ENCODE results near the gene ADSS1. TPM values are rescaled to one million over a fixed set of nuclear protein-coding genes. Genes with fewer than 3 reads are reported as not detected.

The ADSS1 gene
- total and polyA plus RNA-seq, 10 donors = 2.7 to 11.7 (median 5.1) TPM

- Histone ChIP-seq H3K36me3 (peaks cover 0 to 97% (median 33%) of the 10 kb centered on the region in 6 donors), H3K27me3 (replicated peaks in 1 of 7) (no peaks in the 10 kb centered on the region), H3K9me3 (no peaks in the 10 kb centered on the region), H3K27ac (no peak overlapping the region), H3K4me1 (peaks cover 0 to 23% (median 8%) of the 10 kb centered on the region in 6 donors), H3K4me3 (no peak overlapping the region)
- no peak for DNase-seq
- TF ChIP-seq POLR2AphosphoS5 (IDR thresholded peaks at IDR 0.05) = peak in 1 of 3 donors; percentile 14
- no peak for TF ChIP-seq CTCF (IDR thresholded peaks at IDR 0.05 in 8 of 11, conservative IDR thresholded peaks at IDR 0.05 in 3 of 11)
- TF ChIP-seq POLR2A (IDR thresholded peaks at IDR 0.05) = no peak
- whole genome bisulfite sequencing, 5 donors = 86 to 93% (median 91%) methylated on average over 27 to 32 of the region's 32 CpGs
- intact Hi-C loops (cut with DNase I; ENCODE audit: low total_unique reads) = no loop called here
Measured at GRCh38 chr14:104779776-104780512, 55.9 kb downstream of the ADSS1 start.

- DNase-seq = no peak
- no peaks in the 10 kb centered on the region for H3K27me3 ChIP-seq (replicated peaks in 1 of 7)
- TF ChIP-seq CTCF (IDR thresholded peaks at IDR 0.05 in 8 of 11, conservative IDR thresholded peaks at IDR 0.05 in 3 of 11) (no peak), POLR2A (IDR thresholded peaks at IDR 0.05) (no peak), POLR2AphosphoS5 (IDR thresholded peaks at IDR 0.05) (no peak)
- peaks cover 0 to 29% (median 13%) of the 10 kb centered on the region in 6 donors for H3K4me1 ChIP-seq
- no peak overlapping the region for H3K27ac ChIP-seq
- H3K9me3 ChIP-seq = no peaks in the 10 kb centered on the region
- peaks cover 0 to 97% (median 26%) of the 10 kb centered on the region in 6 donors for H3K36me3 ChIP-seq
- H3K4me3 ChIP-seq = no peak overlapping the region
- intact Hi-C loops (cut with DNase I; ENCODE audit: low total_unique reads) = no loop called here
- WGBS, 5 donors = 87 to 96% (median 93%) methylated on average over 12 to 24 of the region's 24 CpGs
Measured at GRCh38 chr14:104780513-104781030, 56.5 kb downstream of the ADSS1 start.

- H3K9me3 ChIP-seq = no peaks in the 10 kb centered on the region
- H3K4me3 ChIP-seq = no peak overlapping the region
- WGBS, 5 donors = 83 to 92% (median 89%) methylated on average over 15 to 20 of the region's 20 CpGs
- TF ChIP-seq POLR2AphosphoS5 (IDR thresholded peaks at IDR 0.05) (peak in 1 of 3 donors; percentile 9), CTCF (IDR thresholded peaks at IDR 0.05 in 8 of 11, conservative IDR thresholded peaks at IDR 0.05 in 3 of 11) (no peak)
- no peak for DNase-seq
- H3K36me3 ChIP-seq = peaks cover 0 to 93% (median 22%) of the 10 kb centered on the region in 6 donors
- no peaks in the 10 kb centered on the region for H3K27me3 ChIP-seq (replicated peaks in 1 of 7)
- intact Hi-C loops (cut with DNase I; ENCODE audit: low total_unique reads) = no loop called here
- no peak overlapping the region for H3K27ac ChIP-seq
- peaks cover under 1 to 38% (median 20%) of the 10 kb centered on the region in 6 donors for H3K4me1 ChIP-seq
Measured at GRCh38 chr14:104781271-104782077, 57.4 kb downstream of the ADSS1 start.
